Hematopoietic multipotent progenitor cell treated with erythropoietin and hydrocortisone succinate and interleukin-3 and kit ligand, for 6 days (in vitro differentiated cells): Measurements from ENCODE around the gene CPNE6.
"Not testable (repeated sequence)": the region's sequence is repeated elsewhere in the genome, so short reads cannot be mapped to it uniquely, and the experiment has no call there.

Experiments
- DNase-seq: peaks from one replicate; pipeline ENCODE4 v3.0.0-alpha.2; 2015

Gene CPNE6

GRCh38 chr14:24071144-24071697, at the start of gene CPNE6:
Gene CPNE6 (plus strand): TSS chr14:24071562. CDS start chr14:24072937, 1,375 bp downstream.
- DNase-seq, result no peak

- not testable (repeated sequence) for DNase-seq
These were observed 46.4 kb upstream of the CPNE6 start for GRCh38 chr14:24024939-24025418.

GRCh38 chr14:24029687-24030086, 41.7 kb upstream of the CPNE6 start:
- not testable (repeated sequence) for DNase-seq

- not testable (repeated sequence) for DNase-seq
These were observed 40.0 kb upstream of the CPNE6 start for GRCh38 chr14:24031331-24031730.

- DNase-seq, result peak; percentile 50
These were observed 38.5 kb upstream of the CPNE6 start for GRCh38 chr14:24032727-24033418.

- DNase-seq, result not testable (repeated sequence)
These were observed 35.6 kb upstream of the CPNE6 start for GRCh38 chr14:24035769-24036168.

- DNase-seq, result peak; percentile 87
These were observed 35.0 kb upstream of the CPNE6 start for GRCh38 chr14:24036169-24036962.

GRCh38 chr14:24036963-24037657, 34.3 kb upstream of the CPNE6 start:
- not testable (repeated sequence) for DNase-seq

- no peak for DNase-seq
These were observed 33.7 kb upstream of the CPNE6 start for GRCh38 chr14:24037658-24038037.

GRCh38 chr14:24038686-24039085, 32.7 kb upstream of the CPNE6 start:
- no peak for DNase-seq

GRCh38 chr14:24040692-24041091, 30.7 kb upstream of the CPNE6 start:
- DNase-seq, result no peak

GRCh38 chr14:24042746-24043145, 28.6 kb upstream of the CPNE6 start:
- no peak for DNase-seq

- not testable (repeated sequence) for DNase-seq
These were observed 22.4 kb upstream of the CPNE6 start for GRCh38 chr14:24049002-24049401.

GRCh38 chr14:24050753-24051152, 20.6 kb upstream of the CPNE6 start:
- DNase-seq, result not testable (repeated sequence)

GRCh38 chr14:24051176-24051788, 20.1 kb upstream of the CPNE6 start:
- no peak for DNase-seq

- peak; percentile 69 for DNase-seq
These were observed 19.3 kb upstream of the CPNE6 start, which contains the start of gene CARMIL3 for GRCh38 chr14:24051789-24052655. Gene CARMIL3 (plus strand): TSS chr14:24052009. CDS start chr14:24052154, 145 bp downstream.

GRCh38 chr14:24052656-24053547, 18.5 kb upstream of the CPNE6 start:
- no peak for DNase-seq

- no peak for DNase-seq
These were observed 17.6 kb upstream of the CPNE6 start for GRCh38 chr14:24053548-24054323.

GRCh38 chr14:24054324-24054641, 17.1 kb upstream of the CPNE6 start:
- DNase-seq, result no peak

GRCh38 chr14:24054646-24055045, 16.7 kb upstream of the CPNE6 start:
- no peak for DNase-seq
